Gastroesophageal sphincter (tissue), 3 donors: Measurements from ENCODE around the gene PAPPA2.

Experiments
- POLR2A ChIP-seq, 2 donors: fragments of 450-650 bp; IDR thresholded peaks; one replicate each; pipeline ENCODE4 v1.6.1; 2017; ENCODE audit warnings: antibody characterized with exemption in 2 of 2, mild to moderate bottlenecking in 2 of 2, moderate library complexity in 1 of 2
- POLR2AphosphoS5 ChIP-seq: sonication (generic); formaldehyde crosslinking; IDR thresholded peaks from one replicate; pipeline ENCODE4 v1.6.1; 2017; ENCODE audit warnings: antibody characterized with exemption
- TF ChIP-seq, protein P1 (sequence below), 4 experiments: fragments of 200-600 bp in 2 of 4; fragments of 450-650 bp in 2 of 4; sonication (generic) in 1 of 4; IDR thresholded peaks; one replicate each; pipeline ENCODE4 v1.5.1; 2017 to 2019; ENCODE audit warnings: antibody characterized with exemption in 4 of 4, mild to moderate bottlenecking in 2 of 4, moderate library complexity in 2 of 4

DNA sequence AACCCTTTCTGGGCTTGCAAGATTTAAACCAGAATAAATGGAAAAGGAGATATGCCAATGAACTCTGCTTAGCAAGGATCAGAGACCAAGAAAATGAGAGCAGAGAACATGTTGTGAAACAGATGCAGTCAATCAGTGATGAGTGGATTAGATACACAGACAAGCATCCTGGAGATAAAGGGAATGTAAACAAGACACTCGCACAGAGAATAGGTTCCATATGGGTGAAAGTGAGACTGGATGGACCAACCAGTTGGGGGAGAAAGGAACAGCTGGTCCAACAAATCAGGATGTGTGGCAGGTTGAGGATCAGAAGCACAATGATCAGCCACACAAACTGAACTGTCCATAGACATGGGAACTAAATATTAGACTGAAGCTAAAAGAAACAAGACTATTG, 363.3 kb downstream of the PAPPA2 start:
- TF ChIP-seq, protein P1, sequence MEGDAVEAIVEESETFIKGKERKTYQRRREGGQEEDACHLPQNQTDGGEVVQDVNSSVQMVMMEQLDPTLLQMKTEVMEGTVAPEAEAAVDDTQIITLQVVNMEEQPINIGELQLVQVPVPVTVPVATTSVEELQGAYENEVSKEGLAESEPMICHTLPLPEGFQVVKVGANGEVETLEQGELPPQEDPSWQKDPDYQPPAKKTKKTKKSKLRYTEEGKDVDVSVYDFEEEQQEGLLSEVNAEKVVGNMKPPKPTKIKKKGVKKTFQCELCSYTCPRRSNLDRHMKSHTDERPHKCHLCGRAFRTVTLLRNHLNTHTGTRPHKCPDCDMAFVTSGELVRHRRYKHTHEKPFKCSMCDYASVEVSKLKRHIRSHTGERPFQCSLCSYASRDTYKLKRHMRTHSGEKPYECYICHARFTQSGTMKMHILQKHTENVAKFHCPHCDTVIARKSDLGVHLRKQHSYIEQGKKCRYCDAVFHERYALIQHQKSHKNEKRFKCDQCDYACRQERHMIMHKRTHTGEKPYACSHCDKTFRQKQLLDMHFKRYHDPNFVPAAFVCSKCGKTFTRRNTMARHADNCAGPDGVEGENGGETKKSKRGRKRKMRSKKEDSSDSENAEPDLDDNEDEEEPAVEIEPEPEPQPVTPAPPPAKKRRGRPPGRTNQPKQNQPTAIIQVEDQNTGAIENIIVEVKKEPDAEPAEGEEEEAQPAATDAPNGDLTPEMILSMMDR (IDR thresholded peaks at IDR 0.05) = no peak
- TF ChIP-seq POLR2A (IDR thresholded peaks at IDR 0.05) (no peak), POLR2AphosphoS5 (no peak)
